ENCODE data around the gene DDX21. TPM values are rescaled to one million over a fixed set of nuclear protein-coding genes. Genes with fewer than 3 reads are reported as not detected.
A peak's percentile ranks its signal among the peaks of the same experiment; 100 is the strongest.

Gene DDX21
- total and polyA plus RNA-seq, 2 donors (not counting 3 experiments of a cell fraction or from before 2014, with no cell fraction given), result 33.4 to 98.1 TPM

- peak; percentile 99 for DNase-seq (ENCODE audit: low read depth, low spot score)
- Histone ChIP-seq H3K79me2 (ENCODE audit: control insufficient read depth, insufficient read depth, low read length) (peaks cover 48% of the 10 kb centered on the region), H3K36me3 (ENCODE audit: control insufficient read depth in 2 of 2, extremely low read depth in 1 of 2, insufficient read depth in 2 of 2, low read length in 2 of 2) (peaks cover 3 to 4% of the 10 kb centered on the region in 2 experiments), H3K9me3 (replicated peaks; ENCODE audit: control insufficient read depth, insufficient read depth, low read length) (no peaks in the 10 kb centered on the region), H4K20me1 (replicated peaks; ENCODE audit: control insufficient read depth, extremely low read depth, insufficient read depth, low read length) (no peaks in the 10 kb centered on the region), H3K9ac (replicated peaks; ENCODE audit: extremely low read depth, insufficient read depth, low read length) (peak within 1 kb of the TSS; percentile 66), H3K4me2 (ENCODE audit: insufficient read depth, low read length) (peak within 1 kb of the TSS; percentile 90), H3K27me3 (ENCODE audit: control insufficient read depth in 2 of 2, insufficient read depth in 2 of 2, low read length in 2 of 2) (no peaks in the 10 kb centered on the region), H2AFZ (ENCODE audit: low read depth, low read length) (peak within 1 kb of the TSS; percentile 68), H3K27ac (ENCODE audit: insufficient read depth, low read depth, low read length) (peak within 1 kb of the TSS; percentile 20), H3K4me1 (ENCODE audit: control insufficient read depth, extremely low read depth, insufficient read depth, low read length) (peaks cover 25% of the 10 kb centered on the region), H3K9me1 (replicated peaks; ENCODE audit: control insufficient read depth, extremely low read depth, insufficient read depth, low read length) (no peaks in the 10 kb centered on the region), H3K4me3 (replicated peaks in 1 of 3; ENCODE audit: insufficient read depth in 1 of 3, low read depth in 1 of 3, low read length in 3 of 3) (peak within 1 kb of the TSS; percentile 71 to 84 (median 84))
- peak; percentile 98 for FAIRE-seq
- ChIA-PET CTCF (interaction anchor here (1.3 to 2.0 kb wide), 5 partner anchors 12 to 33 kb away, joined by 3 to 10 read pairs (median 4); partner anchors contain the start of gene DDX21), POLR2A (no interaction called here)
- dilution Hi-C loops (cut with MboI; ENCODE audit: extremely low pct_ligation_motif_present, low sequenced_read_pairs), result no loop called here
- TF ChIP-seq EZH2 (IDR thresholded peaks at IDR 0.05; ENCODE audit: borderline replicate concordance, low read depth, low read length, severe bottlenecking) (no peak), POLR2AphosphoS5 (IDR thresholded peaks at IDR 0.05; ENCODE audit: insufficient read depth, low read depth, low read length) (peak; percentile 67), POLR2A (IDR thresholded peaks at IDR 0.05; ENCODE audit: low read depth, low read length) (peak; percentile 90), JUN (IDR thresholded peaks at IDR 0.05; ENCODE audit: borderline replicate concordance, insufficient read depth, insufficient read length, low read depth) (no peak), FOS (IDR thresholded peaks at IDR 0.05; ENCODE audit: borderline replicate concordance, insufficient read depth, low read length) (no peak), CTCF (IDR thresholded peaks at IDR 0.05; ENCODE audit: extremely low read depth in 1 of 2, insufficient read depth in 1 of 2, low read depth in 1 of 2, low read length in 2 of 2) (peak; percentile 44 to 61), MYC (IDR thresholded peaks at IDR 0.05; ENCODE audit: low read depth, low read length) (peak; percentile 58)
- TF ChIP-seq, protein P1, sequence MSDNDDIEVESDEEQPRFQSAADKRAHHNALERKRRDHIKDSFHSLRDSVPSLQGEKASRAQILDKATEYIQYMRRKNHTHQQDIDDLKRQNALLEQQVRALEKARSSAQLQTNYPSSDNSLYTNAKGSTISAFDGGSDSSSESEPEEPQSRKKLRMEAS (IDR thresholded peaks at IDR 0.05; ENCODE audit: insufficient read depth, insufficient read length), result peak; percentile 54
- intact Hi-C loops (cut with micrococcal nuclease), result loop anchor here (1.0 to 2.0 kb wide), 4 partner anchors 105 to 234 kb away; no protein-coding TSS in a partner anchor
- TSS peak; percentile 16 for BruUV-seq (replicated peaks)
Observed at GRCh38 chr10:68988530-68989316, 32.8 kb downstream of the DDX21 start, which contains the start of gene KIFBP. Gene KIFBP (plus strand): TSS chr10:68988803. CDS start chr10:68988833, 30 bp downstream.

Data from endothelial cell of umbilical vein (primary cell).